Tibial artery (tissue), 4 donors: ENCODE measurements around the gene UNC13B.
"Not testable (repeated sequence)": the region's sequence is repeated elsewhere in the genome, so short reads cannot be mapped to it uniquely, and the experiment has no call there.

Source experiments
- DNase-seq, 2 donors: peaks; one replicate each; pipeline ENCODE4 v3.0.0-alpha.2; 2019
- H3K27ac ChIP-seq, 2 donors: fragments of 200-600 bp; sonication (generic) in 1 of 2; 1 replicate in 1 of 2; 2 replicates in 1 of 2; pipeline ENCODE4 v1.5.1; 2018 to 2019; ENCODE audit warnings: mild to moderate bottlenecking in 1 of 2
- H3K27me3 ChIP-seq, 2 donors: fragments of 200-600 bp; sonication (generic) in 1 of 2; one replicate each; pipeline versions ENCODE4 v1.5.1 to v1.6.0; 2016 to 2019
- H3K36me3 ChIP-seq, 3 donors: fragments of 200-600 bp; sonication (generic) in 2 of 3; one replicate each; pipeline ENCODE4 v1.5.1; 2016 to 2019; ENCODE audit warnings: mild to moderate bottlenecking in 2 of 3
- H3K4me1 ChIP-seq, 4 donors: fragments of 200-600 bp; sonication (generic) in 2 of 4; 1 replicate in 3 of 4; 2 replicates in 1 of 4; pipeline ENCODE4 v1.5.1; 2016 to 2019
- H3K4me3 ChIP-seq, 2 donors: fragments of 200-600 bp; sonication (generic) in 1 of 2; 1 replicate in 1 of 2; 2 replicates in 1 of 2; pipeline ENCODE4 v1.5.1; 2018 to 2019; ENCODE audit warnings: mild to moderate bottlenecking in 2 of 2
- H3K9me3 ChIP-seq, 3 donors: fragments of 200-600 bp; sonication (generic) in 1 of 3; one replicate each; pipeline ENCODE4 v1.5.1; 2016 to 2019
- CTCF ChIP-seq, 2 experiments: fragments of 200-600 bp in 1 of 2; fragments of 450-650 bp in 1 of 2; IDR thresholded peaks; one replicate each; pipeline ENCODE4 v1.5.1; 2017 to 2019; ENCODE audit warnings: antibody characterized with exemption in 2 of 2, mild to moderate bottlenecking in 1 of 2, moderate library complexity in 1 of 2
- intact Hi-C: fragments of 100-400 bp; cut with DNase I; formaldehyde crosslinking; loops from one replicate; pipeline ENCODE4 v1.15.0; 2023; ENCODE audit warnings: low total_unique reads

Gene UNC13B

GRCh38 chr9:35158501-35159280 lies 3.1 kb upstream of the UNC13B start:
- H3K9me3 ChIP-seq = no peaks in the 10 kb centered on the region
- peaks cover 0 to 10% (median 8%) of the 10 kb centered on the region in 4 donors for H3K4me1 ChIP-seq
- H3K27ac ChIP-seq = no peak overlapping the region
- H3K4me3 ChIP-seq = no peak overlapping the region
- H3K36me3 ChIP-seq = peaks cover 0 to 3% (median 0%) of the 10 kb centered on the region in 3 donors
- intact Hi-C loops = loop anchor here (5.0 kb wide), 1 partner anchor 36 kb away; no protein-coding TSS in a partner anchor
- no peak for DNase-seq
- no peaks in the 10 kb centered on the region for H3K27me3 ChIP-seq
- TF ChIP-seq CTCF (IDR thresholded peaks at IDR 0.05) = no peak

GRCh38 chr9:35162605-35163315 lies 951 bp downstream of the UNC13B start:
- Histone ChIP-seq H3K36me3 (no peaks in the 10 kb centered on the region), H3K4me1 (peaks cover 0 to 17% (median 15%) of the 10 kb centered on the region in 4 donors), H3K27ac (peak overlapping the region; percentile 95 to 97), H3K27me3 (no peaks in the 10 kb centered on the region), H3K4me3 (peak overlapping the region; percentile 78 to 95), H3K9me3 (no peaks in the 10 kb centered on the region)
- intact Hi-C loops = no loop called here
- no peak for TF ChIP-seq CTCF (IDR thresholded peaks at IDR 0.05)
- no peak for DNase-seq

GRCh38 chr9:35163413-35163812 lies 1.6 kb downstream of the UNC13B start:
- H3K27me3 ChIP-seq = no peaks in the 10 kb centered on the region
- peaks cover 0 to 17% (median 15%) of the 10 kb centered on the region in 4 donors for H3K4me1 ChIP-seq
- H3K4me3 ChIP-seq = peak overlapping the region in 1 of 2 donors; percentile 78
- H3K9me3 ChIP-seq = no peaks in the 10 kb centered on the region
- H3K27ac ChIP-seq = peak overlapping the region; percentile 95 to 97
- intact Hi-C loops = no loop called here
- TF ChIP-seq CTCF (IDR thresholded peaks at IDR 0.05) = no peak
- H3K36me3 ChIP-seq = no peaks in the 10 kb centered on the region
- DNase-seq = no peak

- no peak for TF ChIP-seq CTCF (IDR thresholded peaks at IDR 0.05)
- Histone ChIP-seq H3K27me3 (no peaks in the 10 kb centered on the region), H3K4me1 (peaks cover 0 to 17% (median 15%) of the 10 kb centered on the region in 4 donors), H3K4me3 (no peak overlapping the region), H3K27ac (no peak overlapping the region), H3K9me3 (no peaks in the 10 kb centered on the region), H3K36me3 (peaks cover 0 to 5% (median 0%) of the 10 kb centered on the region in 3 donors)
- no peak for DNase-seq
- intact Hi-C loops = no loop called here
Measured at GRCh38 chr9:35164711-35165110, 2.9 kb downstream of the UNC13B start.

GRCh38 chr9:35167429-35167828 lies 5.6 kb downstream of the UNC13B start:
- H3K36me3 ChIP-seq, H3K9me3 ChIP-seq, H3K27ac ChIP-seq, intact Hi-C loops, DNase-seq, H3K27me3 ChIP-seq, H3K4me3 ChIP-seq: not testable (repeated sequence)
- peaks cover 0 to 17% (median 15%) of the 10 kb centered on the region in 4 donors for H3K4me1 ChIP-seq

- no peak for TF ChIP-seq CTCF (IDR thresholded peaks at IDR 0.05)
- Histone ChIP-seq H3K4me1 (peaks cover 0 to 8% (median 4%) of the 10 kb centered on the region in 4 donors), H3K9me3 (no peaks in the 10 kb centered on the region), H3K27me3 (no peaks in the 10 kb centered on the region), H3K4me3 (no peak overlapping the region), H3K36me3 (peaks cover 0 to 5% (median 0%) of the 10 kb centered on the region in 3 donors), H3K27ac (no peak overlapping the region)
- intact Hi-C loops = no loop called here
- no peak for DNase-seq
Measured at GRCh38 chr9:35168963-35169362, 7.2 kb downstream of the UNC13B start.
